IPS DF 6.9 (cell line): ENCODE results near the gene PNMA8A.

Source experiments
- DNase-seq: peaks from one replicate; pipeline ENCODE4 v3.0.0-alpha.2; 2013; ENCODE audit warnings: low read depth, low spot score
- H3K27ac ChIP-seq: one replicate; pipeline ENCODE4 v1.5.1; 2013; ENCODE audit warnings: low read length, control low read depth
- H3K27me3 ChIP-seq: 2 replicates; pipeline ENCODE4 v1.6.1; 2013; ENCODE audit warnings: mild to moderate bottlenecking, low read length; ENCODE audit not compliant: control insufficient read depth, insufficient read depth
- H3K36me3 ChIP-seq: 2 replicates; pipeline ENCODE4 v1.6.1; 2013; ENCODE audit warnings: low read length; ENCODE audit not compliant: control insufficient read depth, insufficient read depth
- H3K4me1 ChIP-seq: 2 replicates; pipeline ENCODE4 v1.6.1; 2013; ENCODE audit warnings: low read length; ENCODE audit not compliant: control insufficient read depth, insufficient read depth
- H3K4me3 ChIP-seq: 2 replicates; pipeline ENCODE4 v1.5.1; 2013; ENCODE audit warnings: mild to moderate bottlenecking, low read length
- H3K9me3 ChIP-seq: 2 replicates; pipeline ENCODE4 v1.6.1; 2013; ENCODE audit warnings: low read length, inconsistent platforms; ENCODE audit not compliant: control insufficient read depth, insufficient read depth
- WGBS: extraction: QIAGEN DNeasy Blood & Tissue Kit; methylation state at CpG from one replicate; pipeline ENCODE4 v1.1.7; 2013; ENCODE audit warnings: mixed read lengths, missing lambda C conversion rate; ENCODE audit not compliant: insufficient read length, insufficient coverage; 5-methylcytosine and 5-hydroxymethylcytosine counted together

Gene PNMA8A

GRCh38 chr19:46471116-46471733 is at the start of gene PNMA8A:
Gene PNMA8A (minus strand): TSS chr19:46471563. CDS start chr19:46471035, 528 bp downstream.
- peak within 1 kb of the TSS; percentile 53; the same call in 1 of the 2 replicates for H3K4me3 ChIP-seq
- peak; percentile 95 for DNase-seq
- H3K27me3 ChIP-seq, result no peaks in the 10 kb centered on the region
- peaks cover 4% of the 10 kb centered on the region; the same call in 1 of the 2 replicates for H3K36me3 ChIP-seq
- H3K9me3 ChIP-seq, result no peaks in the 10 kb centered on the region
- no CpG with 5 or more reads among the region's 57 CpGs for WGBS
- no peaks in the 10 kb centered on the region for H3K4me1 ChIP-seq
- H3K27ac ChIP-seq, result no peak within 1 kb of the TSS

- Histone ChIP-seq H3K9me3 (no peaks in the 10 kb centered on the region), H3K36me3 (no peaks in the 10 kb centered on the region), H3K4me3 (no peak overlapping the region), H3K27ac (no peak overlapping the region), H3K27me3 (no peaks in the 10 kb centered on the region), H3K4me1 (no peaks in the 10 kb centered on the region)
- DNase-seq, result no peak
- no CpG with 5 or more reads among the region's 6 CpGs for WGBS
These were observed 49.3 kb upstream of the PNMA8A start for GRCh38 chr19:46520616-46521015.

GRCh38 chr19:46517471-46517870 is 46.1 kb upstream of the PNMA8A start:
- H3K27me3 ChIP-seq, result no peaks in the 10 kb centered on the region
- WGBS, result no CpG with 5 or more reads among the region's 6 CpGs
- no peaks in the 10 kb centered on the region for H3K9me3 ChIP-seq
- no peaks in the 10 kb centered on the region for H3K36me3 ChIP-seq
- no peak overlapping the region for H3K27ac ChIP-seq
- DNase-seq, result no peak
- no peaks in the 10 kb centered on the region for H3K4me1 ChIP-seq
- H3K4me3 ChIP-seq, result no peak overlapping the region

GRCh38 chr19:46515879-46516350 is 44.6 kb upstream of the PNMA8A start:
- no peaks in the 10 kb centered on the region for H3K36me3 ChIP-seq
- no CpG with 5 or more reads among the region's 6 CpGs for WGBS
- DNase-seq, result no peak

GRCh38 chr19:46515290-46515609 is 43.9 kb upstream of the PNMA8A start:
- WGBS, result no CpG with 5 or more reads among the region's 3 CpGs
- no peaks in the 10 kb centered on the region for H3K4me1 ChIP-seq
- DNase-seq, result no peak
- H3K27me3 ChIP-seq, result no peaks in the 10 kb centered on the region
- H3K4me3 ChIP-seq, result no peak overlapping the region
- H3K36me3 ChIP-seq, result no peaks in the 10 kb centered on the region
- H3K27ac ChIP-seq, result no peak overlapping the region
- H3K9me3 ChIP-seq, result no peaks in the 10 kb centered on the region

More at GRCh38 chr19:46515879-46516350, 44.6 kb upstream of the PNMA8A start:
- H3K4me1 ChIP-seq, result no peaks in the 10 kb centered on the region
- H3K27me3 ChIP-seq, result no peaks in the 10 kb centered on the region
- no peak overlapping the region for H3K27ac ChIP-seq
- H3K4me3 ChIP-seq, result no peak overlapping the region
- H3K9me3 ChIP-seq, result no peaks in the 10 kb centered on the region

GRCh38 chr19:46514589-46515289 is 43.4 kb upstream of the PNMA8A start:
- Histone ChIP-seq H3K4me3 (no peak overlapping the region), H3K27me3 (no peaks in the 10 kb centered on the region), H3K27ac (no peak overlapping the region), H3K9me3 (no peaks in the 10 kb centered on the region), H3K4me1 (no peaks in the 10 kb centered on the region), H3K36me3 (no peaks in the 10 kb centered on the region)
- no CpG with 5 or more reads among the region's 13 CpGs for WGBS
- DNase-seq, result no peak

- Histone ChIP-seq H3K27me3 (no peaks in the 10 kb centered on the region), H3K27ac (no peak overlapping the region), H3K36me3 (no peaks in the 10 kb centered on the region), H3K4me3 (no peak overlapping the region), H3K4me1 (no peaks in the 10 kb centered on the region), H3K9me3 (no peaks in the 10 kb centered on the region)
- WGBS, result no CpG with 5 or more reads among the region's 36 CpGs
- no peak for DNase-seq
These were observed 42.3 kb upstream of the PNMA8A start for GRCh38 chr19:46513461-46514236.

- Histone ChIP-seq H3K36me3 (no peaks in the 10 kb centered on the region), H3K9me3 (no peaks in the 10 kb centered on the region), H3K27ac (no peak overlapping the region), H3K27me3 (no peaks in the 10 kb centered on the region), H3K4me1 (no peaks in the 10 kb centered on the region), H3K4me3 (no peak overlapping the region)
- no CpG with 5 or more reads among the region's 4 CpGs for WGBS
- no peak for DNase-seq
These were observed 39.9 kb upstream of the PNMA8A start for GRCh38 chr19:46511237-46511636.

- Histone ChIP-seq H3K9me3 (no peaks in the 10 kb centered on the region), H3K27me3 (no peaks in the 10 kb centered on the region), H3K4me3 (no peak overlapping the region), H3K4me1 (no peaks in the 10 kb centered on the region), H3K36me3 (no peaks in the 10 kb centered on the region), H3K27ac (no peak overlapping the region)
- WGBS, result no CpG with 5 or more reads among the region's 2 CpGs
- no peak for DNase-seq
These were observed 36.8 kb upstream of the PNMA8A start for GRCh38 chr19:46508206-46508605.

- Histone ChIP-seq H3K27ac (no peak overlapping the region), H3K4me3 (no peak overlapping the region), H3K27me3 (no peaks in the 10 kb centered on the region), H3K9me3 (no peaks in the 10 kb centered on the region), H3K4me1 (no peaks in the 10 kb centered on the region), H3K36me3 (no peaks in the 10 kb centered on the region)
- WGBS, result no CpG with 5 or more reads among the region's 17 CpGs
- no peak for DNase-seq
These were observed 32.6 kb upstream of the PNMA8A start for GRCh38 chr19:46503848-46504453.
